Astrocyte of the cerebellum (primary cell): ENCODE results near the gene TASP1.

Source experiments
- DNase-seq: peaks from one replicate; pipeline ENCODE4 v3.0.0-alpha.2; 2011; ENCODE audit warnings: low read depth
- H3K4me3 ChIP-seq: 2 replicates; pipeline ENCODE4 v1.5.1; 2011; ENCODE audit warnings: mild to moderate bottlenecking, low read depth, low read length, moderate library complexity
- CTCF ChIP-seq: IDR thresholded peaks from 2 replicates; pipeline ENCODE4 v1.5.1; 2012; ENCODE audit warnings: low read length, low read depth, moderate library complexity, mild to moderate bottlenecking; ENCODE audit errors: missing control alignments
- in situ Hi-C: cut with HindIII; loops from 2 replicates; pipeline ENCODE4 v1.10.0; 2017; ENCODE audit warnings: low sequenced_read_pairs

TASP1 gene

DNA sequence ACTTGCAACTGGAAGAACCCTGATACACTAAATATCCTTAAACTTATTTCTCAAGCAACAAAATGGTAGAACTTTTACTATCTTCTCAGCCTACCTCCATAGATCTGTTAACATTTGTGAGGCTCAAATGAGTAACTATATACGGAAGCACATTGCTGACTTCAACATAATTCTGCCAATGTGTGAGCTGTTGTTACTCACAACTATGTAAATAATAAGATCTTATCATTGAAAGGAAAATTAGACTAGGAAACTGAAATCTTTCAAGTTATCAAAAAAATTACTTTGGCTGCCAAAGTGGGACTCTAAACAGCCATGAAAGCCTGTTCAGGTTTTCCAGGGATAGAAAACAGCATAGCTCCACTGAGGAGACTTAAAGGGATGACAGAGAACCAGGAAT lies 40.2 kb upstream of the TASP1 start:
- no peak for DNase-seq
- no peak overlapping the region for H3K4me3 ChIP-seq
- no peak for TF ChIP-seq CTCF
- in situ Hi-C loops = no loop called here

DNA sequence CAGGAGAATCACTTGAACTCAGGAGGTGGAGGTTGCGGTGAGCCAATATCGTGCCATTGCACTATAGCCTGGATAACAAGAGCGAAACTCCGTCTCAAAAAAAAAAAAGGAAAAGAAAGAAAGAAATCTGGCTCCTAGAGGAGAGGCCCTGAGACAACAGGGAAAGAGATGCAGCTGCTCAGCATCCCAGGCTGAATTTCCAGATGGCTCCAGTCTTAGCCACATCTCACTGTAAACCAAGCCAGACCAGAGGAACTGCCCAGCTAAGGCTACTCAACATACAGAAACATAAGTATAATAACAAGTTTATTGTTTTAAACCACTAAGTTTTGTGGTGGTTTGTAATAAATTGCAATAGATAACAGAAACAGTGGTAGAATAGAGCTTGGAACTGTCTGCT lies 38.5 kb upstream of the TASP1 start:
- no peak for DNase-seq
- in situ Hi-C loops = no loop called here
- no peak for TF ChIP-seq CTCF
- H3K4me3 ChIP-seq = no peak overlapping the region

- DNase-seq = no peak
- no peak overlapping the region for H3K4me3 ChIP-seq
- in situ Hi-C loops = no loop called here
- no peak for TF ChIP-seq CTCF
These were observed 38.0 kb upstream of the TASP1 start for GRCh38 chr20:13676682-13677081.

- in situ Hi-C loops = loop anchor here (5.0 kb wide), 1 partner anchor 55 kb away; no protein-coding TSS in a partner anchor
- DNase-seq = no peak
- no peak for TF ChIP-seq CTCF
- H3K4me3 ChIP-seq = no peak overlapping the region
These were observed 34.0 kb upstream of the TASP1 start for GRCh38 chr20:13672690-13673089.

- in situ Hi-C loops = loop anchor here (5.0 kb wide), 1 partner anchor 55 kb away; no protein-coding TSS in a partner anchor
- peak; percentile 55 for DNase-seq
- no peak for TF ChIP-seq CTCF
- no peak overlapping the region for H3K4me3 ChIP-seq
These were observed 33.2 kb upstream of the TASP1 start for GRCh38 chr20:13671916-13672378.

GRCh38 chr20:13671512-13671911 lies 32.8 kb upstream of the TASP1 start:
- no peak for TF ChIP-seq CTCF
- no peak overlapping the region for H3K4me3 ChIP-seq
- no peak for DNase-seq
- in situ Hi-C loops = loop anchor here (5.0 kb wide), 1 partner anchor 56 kb away; no protein-coding TSS in a partner anchor
